NB4 (cell line): Measurements from ENCODE around the gene CDH13.

Experiments used
- POLR2A ChIP-seq: IDR thresholded peaks from 2 replicates; pipeline ENCODE4 v1.6.1; 2011; ENCODE audit warnings: mild to moderate bottlenecking; ENCODE audit not compliant: insufficient read length; ENCODE audit errors: extremely low read depth
- TF ChIP-seq, protein P1 (sequence below): IDR thresholded peaks from one replicate; pipeline ENCODE4 v1.5.1; 2012; ENCODE audit warnings: low read depth, low read length

DNA sequence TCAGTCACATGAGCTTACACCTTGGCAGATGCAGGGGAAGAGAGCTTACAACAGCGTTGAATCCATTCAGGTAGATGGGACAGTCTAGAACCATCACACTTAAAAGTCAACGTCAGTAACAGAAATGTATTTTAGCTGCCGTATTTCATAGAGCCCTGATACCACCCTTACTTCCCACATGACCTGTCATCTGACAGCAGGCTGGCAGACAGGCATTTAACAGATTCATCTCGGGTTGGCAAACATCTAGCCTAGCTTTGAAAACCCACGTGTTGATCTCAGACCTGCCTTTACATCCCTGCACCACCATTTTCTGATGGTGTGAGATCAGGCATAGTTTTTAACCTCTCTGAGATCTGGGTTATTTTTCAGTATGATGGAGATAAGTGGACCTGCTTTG lies 1003.1 kb downstream of the CDH13 start:
- no peak for TF ChIP-seq POLR2A
- TF ChIP-seq, protein P1, sequence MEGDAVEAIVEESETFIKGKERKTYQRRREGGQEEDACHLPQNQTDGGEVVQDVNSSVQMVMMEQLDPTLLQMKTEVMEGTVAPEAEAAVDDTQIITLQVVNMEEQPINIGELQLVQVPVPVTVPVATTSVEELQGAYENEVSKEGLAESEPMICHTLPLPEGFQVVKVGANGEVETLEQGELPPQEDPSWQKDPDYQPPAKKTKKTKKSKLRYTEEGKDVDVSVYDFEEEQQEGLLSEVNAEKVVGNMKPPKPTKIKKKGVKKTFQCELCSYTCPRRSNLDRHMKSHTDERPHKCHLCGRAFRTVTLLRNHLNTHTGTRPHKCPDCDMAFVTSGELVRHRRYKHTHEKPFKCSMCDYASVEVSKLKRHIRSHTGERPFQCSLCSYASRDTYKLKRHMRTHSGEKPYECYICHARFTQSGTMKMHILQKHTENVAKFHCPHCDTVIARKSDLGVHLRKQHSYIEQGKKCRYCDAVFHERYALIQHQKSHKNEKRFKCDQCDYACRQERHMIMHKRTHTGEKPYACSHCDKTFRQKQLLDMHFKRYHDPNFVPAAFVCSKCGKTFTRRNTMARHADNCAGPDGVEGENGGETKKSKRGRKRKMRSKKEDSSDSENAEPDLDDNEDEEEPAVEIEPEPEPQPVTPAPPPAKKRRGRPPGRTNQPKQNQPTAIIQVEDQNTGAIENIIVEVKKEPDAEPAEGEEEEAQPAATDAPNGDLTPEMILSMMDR, result no peak
